ENCODE measurements around the gene TTC7B.

TTC7B gene

DNA sequence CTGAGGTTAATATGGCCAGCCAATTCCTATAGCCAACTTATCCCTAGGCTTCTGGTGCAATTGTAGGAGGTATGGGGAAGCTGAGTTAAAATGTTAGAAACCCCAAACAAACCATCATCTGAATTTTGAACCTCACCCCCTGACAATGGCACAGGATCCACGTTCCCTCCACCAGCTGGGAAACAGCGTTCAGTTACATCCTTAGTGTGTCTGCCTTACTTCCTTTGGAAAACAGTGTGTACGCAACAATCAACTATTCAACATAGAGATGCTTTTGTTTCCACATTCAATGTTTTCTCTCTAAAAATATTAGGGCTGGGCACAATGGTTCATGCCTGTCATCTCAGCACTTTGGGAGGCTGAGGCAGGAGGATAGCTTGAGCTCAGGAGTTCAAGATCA is 203.4 kb downstream of the TTC7B start:
- Histone ChIP-seq H3K36me3 (no peaks in the 10 kb centered on the region; the same call in 1 of the 2 replicates), H3K27me3 (no peaks in the 10 kb centered on the region), H3K9me3 (no peaks in the 10 kb centered on the region), H3K4me1 (peaks cover 24% of the 10 kb centered on the region), H3K4me3 (ENCODE audit: low read depth, low read length) (no peak overlapping the region)
- DNase-seq, result no peak
- TF ChIP-seq CTCF (IDR thresholded peaks at IDR 0.05; ENCODE audit: low read depth, low read length), result no peak

- no peak overlapping the region for H3K4me3 ChIP-seq (ENCODE audit: low read depth, low read length)
- DNase-seq, result no peak
- no peak for TF ChIP-seq CTCF (IDR thresholded peaks at IDR 0.05; ENCODE audit: low read depth, low read length)
- H3K9me3 ChIP-seq, result no peaks in the 10 kb centered on the region
- no peaks in the 10 kb centered on the region for H3K27me3 ChIP-seq
- H3K4me1 ChIP-seq, result peaks cover 24% of the 10 kb centered on the region
- H3K36me3 ChIP-seq, result no peaks in the 10 kb centered on the region; the same call in 1 of the 2 replicates
These were observed 204.3 kb downstream of the TTC7B start for GRCh38 chr14:90611936-90612335.

- Histone ChIP-seq H3K9me3 (no peaks in the 10 kb centered on the region), H3K4me1 (peaks cover 24% of the 10 kb centered on the region), H3K27me3 (no peaks in the 10 kb centered on the region), H3K4me3 (ENCODE audit: low read depth, low read length) (no peak overlapping the region), H3K36me3 (no peaks in the 10 kb centered on the region; the same call in 1 of the 2 replicates)
- no peak for TF ChIP-seq CTCF (IDR thresholded peaks at IDR 0.05; ENCODE audit: low read depth, low read length)
- no peak for DNase-seq
These were observed 204.7 kb downstream of the TTC7B start for GRCh38 chr14:90611501-90611900.

DNA sequence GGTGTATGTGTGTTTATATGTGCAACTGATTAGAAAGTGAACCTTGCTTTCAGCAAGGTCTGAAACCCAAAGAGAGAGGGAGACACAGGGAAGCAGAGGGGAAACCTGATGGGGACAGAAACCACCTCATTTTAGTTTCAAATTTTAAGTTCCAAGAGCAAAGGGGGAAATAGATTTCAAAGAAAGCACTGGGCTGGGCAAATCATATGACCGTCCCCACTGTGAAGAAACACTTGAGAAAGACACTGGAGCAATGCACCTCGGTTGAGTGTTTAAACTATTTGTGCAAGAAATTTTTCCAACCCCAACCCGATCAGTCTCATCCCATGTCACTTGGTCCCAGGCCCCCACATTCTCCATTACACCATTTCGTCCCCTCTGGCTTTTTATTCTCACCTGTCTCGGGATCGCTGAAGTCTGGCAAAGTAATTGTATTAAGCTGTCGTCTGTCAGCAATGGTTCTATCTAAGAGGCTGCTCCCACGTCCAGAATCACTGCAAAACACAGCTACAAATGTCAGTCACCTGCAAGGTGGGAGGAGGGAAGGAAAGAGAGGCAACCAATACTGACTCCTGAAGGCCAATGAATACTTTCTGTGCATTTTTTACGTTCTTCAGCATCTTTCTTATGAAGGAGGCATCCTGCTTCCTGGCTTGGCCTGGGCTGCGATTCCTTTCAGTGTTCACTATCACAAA is 205.7 kb downstream of the TTC7B start:
- no peak for TF ChIP-seq CTCF (IDR thresholded peaks at IDR 0.05; ENCODE audit: low read depth, low read length)
- Histone ChIP-seq H3K36me3 (no peaks in the 10 kb centered on the region; the same call in 1 of the 2 replicates), H3K4me1 (peaks cover 18% of the 10 kb centered on the region), H3K4me3 (ENCODE audit: low read depth, low read length) (no peak overlapping the region), H3K9me3 (no peaks in the 10 kb centered on the region), H3K27me3 (no peaks in the 10 kb centered on the region)
- DNase-seq, result no peak

- TF ChIP-seq CTCF (IDR thresholded peaks at IDR 0.05; ENCODE audit: low read depth, low read length), result no peak
- no peak overlapping the region for H3K4me3 ChIP-seq (ENCODE audit: low read depth, low read length)
- H3K9me3 ChIP-seq, result no peaks in the 10 kb centered on the region
- no peaks in the 10 kb centered on the region; the same call in 1 of the 2 replicates for H3K36me3 ChIP-seq
- no peaks in the 10 kb centered on the region for H3K27me3 ChIP-seq
- H3K4me1 ChIP-seq, result peaks cover 10% of the 10 kb centered on the region
- no peak for DNase-seq
These were observed 206.9 kb downstream of the TTC7B start for GRCh38 chr14:90609376-90609775.

GRCh38 chr14:90608929-90609341 is 207.3 kb downstream of the TTC7B start:
- no peak for DNase-seq
- H3K4me3 ChIP-seq (ENCODE audit: low read depth, low read length), result no peak overlapping the region
- TF ChIP-seq CTCF (IDR thresholded peaks at IDR 0.05; ENCODE audit: low read depth, low read length), result no peak
- no peaks in the 10 kb centered on the region for H3K27me3 ChIP-seq
- peaks cover 13% of the 10 kb centered on the region for H3K4me1 ChIP-seq
- no peaks in the 10 kb centered on the region for H3K9me3 ChIP-seq
- no peaks in the 10 kb centered on the region for H3K36me3 ChIP-seq

Data from BE2C (cell line).